Measurements from ENCODE around the gene ZNF317. TPM values are rescaled to one million over a fixed set of nuclear protein-coding genes. Genes with fewer than 3 reads are reported as not detected.

ZNF317 gene
- total RNA-seq, 1 donor from 2014 or later, result 46.8 TPM

- peaks cover 19% of the 10 kb centered on the region for H3K9me3 Mint-ChIP-seq (ENCODE audit: low read depth)
- no peaks in the 10 kb centered on the region for H3K4me1 Mint-ChIP-seq (ENCODE audit: low read depth)
- no peaks in the 10 kb centered on the region for H3K27me3 Mint-ChIP-seq
- no peak for DNase-seq (ENCODE audit: low spot score, unreplicated experiment)
- no peak overlapping the region for H3K27ac Mint-ChIP-seq
- peaks cover 47% of the 10 kb centered on the region for H3K36me3 Mint-ChIP-seq (ENCODE audit: insufficient read depth)
- TF ChIP-seq CTCF (IDR thresholded peaks at IDR 0.05; ENCODE audit: unreplicated experiment), result no peak
- H3K4me3 Mint-ChIP-seq (ENCODE audit: low read depth), result no peak overlapping the region
These were observed 25.1 kb downstream of the ZNF317 start for GRCh38 chr19:9165261-9165660.

DNA sequence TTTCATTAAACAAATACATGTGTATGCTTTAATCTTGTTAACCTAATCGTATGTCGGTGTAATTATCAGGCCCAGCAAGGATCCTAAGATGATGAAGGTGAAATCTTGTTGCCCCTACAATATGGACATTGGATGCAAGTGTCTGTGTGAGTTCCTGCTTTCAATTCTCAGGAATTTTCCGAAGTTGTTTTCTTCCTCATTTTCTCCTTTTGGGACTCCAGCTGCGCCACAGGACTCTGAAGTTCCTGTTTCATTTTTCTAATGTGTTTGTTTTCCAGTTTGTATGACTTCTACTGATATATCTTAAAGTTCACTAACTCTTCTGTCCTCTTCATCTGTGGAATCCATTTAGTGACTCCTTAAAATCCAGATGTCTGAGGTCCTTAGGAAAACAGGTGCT lies 26.6 kb downstream of the ZNF317 start:
- DNase-seq (ENCODE audit: low spot score, unreplicated experiment), result no peak
- Mint-ChIP-seq H3K4me1 (ENCODE audit: low read depth) (no peaks in the 10 kb centered on the region), H3K27me3 (no peaks in the 10 kb centered on the region), H3K36me3 (ENCODE audit: insufficient read depth) (peaks cover 31% of the 10 kb centered on the region), H3K4me3 (ENCODE audit: low read depth) (no peak overlapping the region), H3K9me3 (ENCODE audit: low read depth) (peaks cover 6% of the 10 kb centered on the region), H3K27ac (no peak overlapping the region)
- TF ChIP-seq CTCF (IDR thresholded peaks at IDR 0.05; ENCODE audit: unreplicated experiment), result no peak

DNA sequence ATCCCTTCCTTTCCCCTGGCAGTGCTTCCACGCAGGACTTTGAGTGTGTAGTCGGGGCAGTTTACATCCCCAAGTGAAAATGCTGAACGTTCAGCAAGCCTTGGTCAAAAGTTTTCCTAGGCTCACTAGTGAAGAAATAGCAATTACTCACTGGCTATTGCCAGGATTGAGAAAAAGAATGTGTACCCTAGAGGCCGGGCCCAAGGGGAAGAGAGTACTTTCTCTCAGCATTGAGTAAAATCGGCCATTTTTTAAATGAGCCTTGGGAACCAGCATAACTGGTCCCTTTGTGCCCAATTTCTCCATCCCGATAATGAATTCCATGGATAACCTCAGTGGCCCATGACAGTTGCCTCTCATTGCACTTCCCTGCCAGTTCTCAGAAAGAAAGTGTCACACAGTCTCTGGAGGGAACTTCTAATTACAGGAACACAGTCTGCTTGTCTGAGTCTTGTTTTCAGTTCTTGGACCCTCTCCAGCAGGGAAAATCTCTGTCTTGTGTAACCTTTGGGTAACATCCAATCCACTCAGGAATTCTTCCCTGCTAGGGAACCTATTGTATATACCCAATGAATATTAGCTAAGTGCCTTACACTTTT lies 31.3 kb downstream of the ZNF317 start:
- H3K9me3 Mint-ChIP-seq (ENCODE audit: low read depth), result peaks cover 4% of the 10 kb centered on the region
- H3K27me3 Mint-ChIP-seq, result no peaks in the 10 kb centered on the region
- DNase-seq (ENCODE audit: low spot score, unreplicated experiment), result no peak
- H3K27ac Mint-ChIP-seq, result no peak overlapping the region
- no peak for TF ChIP-seq CTCF (IDR thresholded peaks at IDR 0.05; ENCODE audit: unreplicated experiment)
- H3K4me3 Mint-ChIP-seq (ENCODE audit: low read depth), result no peak overlapping the region
- H3K36me3 Mint-ChIP-seq (ENCODE audit: insufficient read depth), result peaks cover 14% of the 10 kb centered on the region
- H3K4me1 Mint-ChIP-seq (ENCODE audit: low read depth), result no peaks in the 10 kb centered on the region

- Mint-ChIP-seq H3K36me3 (ENCODE audit: insufficient read depth) (peaks cover 15% of the 10 kb centered on the region), H3K9me3 (ENCODE audit: low read depth) (peaks cover 13% of the 10 kb centered on the region), H3K27ac (no peak overlapping the region), H3K27me3 (no peaks in the 10 kb centered on the region), H3K4me3 (ENCODE audit: low read depth) (no peak overlapping the region), H3K4me1 (ENCODE audit: low read depth) (no peaks in the 10 kb centered on the region)
- TF ChIP-seq CTCF (IDR thresholded peaks at IDR 0.05; ENCODE audit: unreplicated experiment), result no peak
- DNase-seq (ENCODE audit: low spot score, unreplicated experiment), result no peak
These were observed 35.1 kb downstream of the ZNF317 start for GRCh38 chr19:9175326-9175725.

- Mint-ChIP-seq H3K36me3 (ENCODE audit: insufficient read depth) (peaks cover 14% of the 10 kb centered on the region), H3K4me3 (ENCODE audit: low read depth) (no peak within 1 kb of the TSS), H3K4me1 (ENCODE audit: low read depth) (no peaks in the 10 kb centered on the region), H3K9me3 (ENCODE audit: low read depth) (peaks cover 13% of the 10 kb centered on the region), H3K27me3 (no peaks in the 10 kb centered on the region), H3K27ac (no peak within 1 kb of the TSS)
- no peak for TF ChIP-seq CTCF (IDR thresholded peaks at IDR 0.05; ENCODE audit: unreplicated experiment)
- DNase-seq (ENCODE audit: low spot score, unreplicated experiment), result no peak
These were observed 38.7 kb downstream of the ZNF317 start, which contains the start of gene OR7D2 for GRCh38 chr19:9178901-9179300. Gene OR7D2, plus strand, starts transcription at chr19:9178979. Its CDS starts 6,803 bp downstream, at chr19:9185782.

Measured in progenitor cell of endocrine pancreas (in vitro differentiated cells).